HG02884 (cell line): ENCODE data around the gene MYOZ1.
"Not testable (repeated sequence)": the region's sequence is repeated elsewhere in the genome, so short reads cannot be mapped to it uniquely, and the experiment has no call there.

Experiments used
- ATAC-seq: cut with Tn5 transposase; IDR thresholded peaks from one replicate; pipeline ENCODE4 v1.9.1; 2021; ENCODE audit warnings: mild to moderate bottlenecking, moderate library complexity; ENCODE audit not compliant: unreplicated experiment

MYOZ1 gene

GRCh38 chr10:73647875-73648651 lies 6.8 kb upstream of the MYOZ1 start:
- no peak for ATAC-seq

GRCh38 chr10:73647211-73647874 lies 6.1 kb upstream of the MYOZ1 start:
- ATAC-seq: no peak

GRCh38 chr10:73646598-73647041 lies 5.3 kb upstream of the MYOZ1 start:
- no peak for ATAC-seq

- ATAC-seq: no peak
Observed at GRCh38 chr10:73645251-73645650, 4.0 kb upstream of the MYOZ1 start.

GRCh38 chr10:73644767-73645166 lies 3.5 kb upstream of the MYOZ1 start:
- no peak for ATAC-seq

- ATAC-seq: no peak
Observed at GRCh38 chr10:73644015-73644743, 2.9 kb upstream of the MYOZ1 start.

- ATAC-seq: no peak
Observed at GRCh38 chr10:73643362-73643761, 2.1 kb upstream of the MYOZ1 start.

GRCh38 chr10:73639286-73639685 lies 2.0 kb downstream of the MYOZ1 start:
- ATAC-seq: no peak

- no peak for ATAC-seq
Observed at GRCh38 chr10:73635781-73636180, 5.5 kb downstream of the MYOZ1 start.

GRCh38 chr10:73634421-73634820 lies 6.9 kb downstream of the MYOZ1 start:
- no peak for ATAC-seq

- no peak for ATAC-seq
Observed at GRCh38 chr10:73629165-73629564, 12.1 kb downstream of the MYOZ1 start.

- no peak for ATAC-seq
Observed at GRCh38 chr10:73628405-73628804, 12.9 kb downstream of the MYOZ1 start.

GRCh38 chr10:73627300-73627699 lies 14.0 kb downstream of the MYOZ1 start:
- ATAC-seq: no peak

- ATAC-seq: peak; percentile 97
Observed at GRCh38 chr10:73625884-73626752, 15.2 kb downstream of the MYOZ1 start.

GRCh38 chr10:73625004-73625883 lies 16.0 kb downstream of the MYOZ1 start:
- peak; percentile 32 for ATAC-seq

- no peak for ATAC-seq
Observed at GRCh38 chr10:73623056-73623455, 18.2 kb downstream of the MYOZ1 start.

GRCh38 chr10:73620974-73621373 lies 20.3 kb downstream of the MYOZ1 start:
- ATAC-seq: not testable (repeated sequence)

GRCh38 chr10:73617143-73617542 lies 24.1 kb downstream of the MYOZ1 start:
- ATAC-seq: not testable (repeated sequence)

- ATAC-seq: no peak
Observed at GRCh38 chr10:73614720-73615119, 26.6 kb downstream of the MYOZ1 start.

GRCh38 chr10:73609116-73609515 lies 32.2 kb downstream of the MYOZ1 start:
- no peak for ATAC-seq
